ENCODE measurements around the gene ACOXL. TPM values are rescaled to one million over a fixed set of nuclear protein-coding genes. Genes with fewer than 3 reads are reported as not detected.

The ACOXL gene
- total and polyA plus RNA-seq, 10 of the 15 experiments (the other 5 are each of a cell fraction or from before 2014, with no cell fraction given): 0.05 to 1.3 (median 0.71) TPM

- no peak overlapping the region for H3K9ac ChIP-seq (ENCODE audit: control insufficient read depth, insufficient read depth, low read length)
- no TSS peak for BruUV-seq (replicated peaks)
- H3K36me3 ChIP-seq (ENCODE audit: control insufficient read depth in 2 of 2, insufficient read depth in 2 of 2, low read length in 1 of 2): no peaks in the 10 kb centered on the region
- no peaks in the 10 kb centered on the region for H3K79me2 ChIP-seq (ENCODE audit: control insufficient read depth, insufficient read depth, low read length)
- no peaks in the 10 kb centered on the region for H3K27me3 ChIP-seq (replicated peaks in 1 of 2; ENCODE audit: control insufficient read depth in 2 of 2, insufficient read depth in 2 of 2, low read length in 1 of 2)
- POLR2A ChIA-PET: no interaction called here
- no peak overlapping the region for H3K4me3 ChIP-seq
- CTCF ChIA-PET: interaction anchor here (1.1 kb wide), 1 partner anchor 111 kb away, joined by 6 read pairs; no protein-coding TSS in a partner anchor
- no peaks in the 10 kb centered on the region for H3K4me1 ChIP-seq (ENCODE audit: control insufficient read depth, insufficient read depth, low read length)
- H3K4me2 ChIP-seq (ENCODE audit: control insufficient read depth, insufficient read depth): no peak overlapping the region
- H3K27ac ChIP-seq (ENCODE audit: control insufficient read depth, insufficient read depth): no peak overlapping the region
- DNase-seq (ENCODE audit: low read depth, low spot score) (no peak), FAIRE-seq (no peak), ATAC-seq (no peak)
- intact Hi-C loops (cut with micrococcal nuclease; ENCODE audit: unreplicated experiment): no loop called here
- 40% methylated on average over 4 of the region's 4 CpGs for WGBS (ENCODE audit: insufficient coverage, insufficient replicate concordance, low lambda C conversion rate, missing lambda C conversion rate)
- in situ Hi-C loops (cut with MboI): no loop called here
- no peaks in the 10 kb centered on the region for H3K9me3 ChIP-seq (replicated peaks; ENCODE audit: control insufficient read depth, insufficient read depth, low read length)
- TF ChIP-seq BHLHE40 (IDR thresholded peaks at IDR 0.05; ENCODE audit: borderline replicate concordance in 1 of 2, low read depth in 2 of 2, low read length in 1 of 2) (no peak), POLR2AphosphoS5 (IDR thresholded peaks at IDR 0.05; ENCODE audit: low read length) (no peak), CUX1 (IDR thresholded peaks at IDR 0.05; ENCODE audit: insufficient replicate concordance, low read depth, low read length) (no peak), FOXM1 (IDR thresholded peaks at IDR 0.05; ENCODE audit: low read depth, low read length) (no peak), MTA2 (IDR thresholded peaks at IDR 0.05; ENCODE audit: low read depth) (no peak), CHD1 (IDR thresholded peaks at IDR 0.05; ENCODE audit: low read depth, low read length) (no peak), EED (IDR thresholded peaks at IDR 0.05; ENCODE audit: low read depth) (no peak), SREBF1 (IDR thresholded peaks at IDR 0.05; ENCODE audit: low read length) (no peak), NRF1 (conservative IDR thresholded peaks at IDR 0.05; ENCODE audit: low read depth, low read length) (no peak), POLR2A (IDR thresholded peaks at IDR 0.05; ENCODE audit: low read depth, low read length) (no peak), HDAC2 (IDR thresholded peaks at IDR 0.05) (no peak), FOXK2 (IDR thresholded peaks at IDR 0.05) (no peak), YBX1 (IDR thresholded peaks at IDR 0.05) (no peak)
- TF ChIP-seq, protein P1, sequence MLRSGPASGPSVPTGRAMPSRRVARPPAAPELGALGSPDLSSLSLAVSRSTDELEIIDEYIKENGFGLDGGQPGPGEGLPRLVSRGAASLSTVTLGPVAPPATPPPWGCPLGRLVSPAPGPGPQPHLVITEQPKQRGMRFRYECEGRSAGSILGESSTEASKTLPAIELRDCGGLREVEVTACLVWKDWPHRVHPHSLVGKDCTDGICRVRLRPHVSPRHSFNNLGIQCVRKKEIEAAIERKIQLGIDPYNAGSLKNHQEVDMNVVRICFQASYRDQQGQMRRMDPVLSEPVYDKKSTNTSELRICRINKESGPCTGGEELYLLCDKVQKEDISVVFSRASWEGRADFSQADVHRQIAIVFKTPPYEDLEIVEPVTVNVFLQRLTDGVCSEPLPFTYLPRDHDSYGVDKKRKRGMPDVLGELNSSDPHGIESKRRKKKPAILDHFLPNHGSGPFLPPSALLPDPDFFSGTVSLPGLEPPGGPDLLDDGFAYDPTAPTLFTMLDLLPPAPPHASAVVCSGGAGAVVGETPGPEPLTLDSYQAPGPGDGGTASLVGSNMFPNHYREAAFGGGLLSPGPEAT (IDR thresholded peaks at IDR 0.05; ENCODE audit: low read depth): no peak
- no peaks in the 10 kb centered on the region for H4K20me1 ChIP-seq (ENCODE audit: control insufficient read depth, insufficient read depth)
- RAD21 ChIA-PET (ENCODE audit: unreplicated experiment): interaction anchor here (1.1 kb wide), 1 partner anchor 193 kb away, joined by 3 read pairs; no protein-coding TSS in a partner anchor
- SMC1A ChIA-PET (ENCODE audit: uncharacterized antibody, unreplicated experiment): interaction anchor here (1.5 kb wide), 1 partner anchor 12 kb away, joined by 4 read pairs; no protein-coding TSS in a partner anchor
- H2AFZ ChIP-seq (ENCODE audit: control insufficient read depth, low read depth, low read length): no peak overlapping the region
These were observed 273.4 kb downstream of the ACOXL start for GRCh38 chr2:111005821-111006220.

Data from GM12878 (cell line).